Upper lobe of left lung (tissue), 4 donors: ENCODE measurements around the gene HHAT.

Experiments used
- EP300 ChIP-seq, 4 donors: sonication (generic); formaldehyde crosslinking; IDR thresholded peaks; one replicate each; pipeline ENCODE4 v1.5.1; 2017; ENCODE audit warnings: antibody characterized with exemption in 4 of 4, control low read depth in 2 of 4
- POLR2A ChIP-seq, 4 donors: fragments of 450-650 bp; IDR thresholded peaks; one replicate each; pipeline ENCODE4 v1.5.1; 2016 to 2017; ENCODE audit warnings: antibody characterized with exemption in 4 of 4, mild to moderate bottlenecking in 2 of 4
- TF ChIP-seq, protein P1 (sequence below), 6 experiments: fragments of 450-650 bp in 4 of 6; fragments of 200-600 bp in 2 of 6; sonication (generic) in 2 of 6; IDR thresholded peaks; one replicate each; pipeline ENCODE4 v1.5.1; 2016 to 2019; ENCODE audit warnings: antibody characterized with exemption in 6 of 6

- TF ChIP-seq, protein P1, sequence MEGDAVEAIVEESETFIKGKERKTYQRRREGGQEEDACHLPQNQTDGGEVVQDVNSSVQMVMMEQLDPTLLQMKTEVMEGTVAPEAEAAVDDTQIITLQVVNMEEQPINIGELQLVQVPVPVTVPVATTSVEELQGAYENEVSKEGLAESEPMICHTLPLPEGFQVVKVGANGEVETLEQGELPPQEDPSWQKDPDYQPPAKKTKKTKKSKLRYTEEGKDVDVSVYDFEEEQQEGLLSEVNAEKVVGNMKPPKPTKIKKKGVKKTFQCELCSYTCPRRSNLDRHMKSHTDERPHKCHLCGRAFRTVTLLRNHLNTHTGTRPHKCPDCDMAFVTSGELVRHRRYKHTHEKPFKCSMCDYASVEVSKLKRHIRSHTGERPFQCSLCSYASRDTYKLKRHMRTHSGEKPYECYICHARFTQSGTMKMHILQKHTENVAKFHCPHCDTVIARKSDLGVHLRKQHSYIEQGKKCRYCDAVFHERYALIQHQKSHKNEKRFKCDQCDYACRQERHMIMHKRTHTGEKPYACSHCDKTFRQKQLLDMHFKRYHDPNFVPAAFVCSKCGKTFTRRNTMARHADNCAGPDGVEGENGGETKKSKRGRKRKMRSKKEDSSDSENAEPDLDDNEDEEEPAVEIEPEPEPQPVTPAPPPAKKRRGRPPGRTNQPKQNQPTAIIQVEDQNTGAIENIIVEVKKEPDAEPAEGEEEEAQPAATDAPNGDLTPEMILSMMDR (IDR thresholded peaks at IDR 0.05) = no peak
- no peak for TF ChIP-seq POLR2A (IDR thresholded peaks at IDR 0.05)
- no peak for TF ChIP-seq EP300 (IDR thresholded peaks at IDR 0.05)
Measured at GRCh38 chr1:210618369-210618768, 289.7 kb downstream of the HHAT start.
